HEK293T (cell line): ENCODE measurements around the gene SYCE3.

Source experiments
- FOXK2 ChIP-seq: fragments of 450-650 bp; IDR thresholded peaks from 2 replicates; pipeline ENCODE4 v1.6.1; 2016; ENCODE audit warnings: mild to moderate bottlenecking
- L3MBTL2 ChIP-seq: fragments of 450-650 bp; conservative IDR thresholded peaks from 2 replicates; pipeline ENCODE4 v1.6.1; 2016; ENCODE audit warnings: mild to moderate bottlenecking
- SP1 ChIP-seq: fragments of 450-650 bp; IDR thresholded peaks from 2 replicates; pipeline ENCODE4 v1.6.1; 2017
- TARDBP ChIP-seq: fragments of 450-650 bp; IDR thresholded peaks from 2 replicates; pipeline ENCODE4 v1.6.1; 2016
- ZNF384 ChIP-seq: fragments of 450-650 bp; IDR thresholded peaks from 2 replicates; pipeline ENCODE4 v1.6.1; 2016

GRCh38 chr22:50610041-50610451 is 47.3 kb upstream of the SYCE3 start:
- TF ChIP-seq FOXK2: no peak
- TF ChIP-seq L3MBTL2: no peak
- no peak for TF ChIP-seq ZNF384
- no peak for TF ChIP-seq SP1
- no peak for TF ChIP-seq TARDBP
